ENCODE results near the gene SEPTIN3. TPM values are rescaled to one million over a fixed set of nuclear protein-coding genes. Genes with fewer than 3 reads are reported as not detected.

SEPTIN3 gene
- total RNA-seq, 1 donor, result under 0.01 TPM

- DNase-seq (ENCODE audit: low read depth), result no peak
- H3K4me3 ChIP-seq (ENCODE audit: low read depth, low read length), result peak overlapping the region; percentile 40
- TF ChIP-seq, protein P1, sequence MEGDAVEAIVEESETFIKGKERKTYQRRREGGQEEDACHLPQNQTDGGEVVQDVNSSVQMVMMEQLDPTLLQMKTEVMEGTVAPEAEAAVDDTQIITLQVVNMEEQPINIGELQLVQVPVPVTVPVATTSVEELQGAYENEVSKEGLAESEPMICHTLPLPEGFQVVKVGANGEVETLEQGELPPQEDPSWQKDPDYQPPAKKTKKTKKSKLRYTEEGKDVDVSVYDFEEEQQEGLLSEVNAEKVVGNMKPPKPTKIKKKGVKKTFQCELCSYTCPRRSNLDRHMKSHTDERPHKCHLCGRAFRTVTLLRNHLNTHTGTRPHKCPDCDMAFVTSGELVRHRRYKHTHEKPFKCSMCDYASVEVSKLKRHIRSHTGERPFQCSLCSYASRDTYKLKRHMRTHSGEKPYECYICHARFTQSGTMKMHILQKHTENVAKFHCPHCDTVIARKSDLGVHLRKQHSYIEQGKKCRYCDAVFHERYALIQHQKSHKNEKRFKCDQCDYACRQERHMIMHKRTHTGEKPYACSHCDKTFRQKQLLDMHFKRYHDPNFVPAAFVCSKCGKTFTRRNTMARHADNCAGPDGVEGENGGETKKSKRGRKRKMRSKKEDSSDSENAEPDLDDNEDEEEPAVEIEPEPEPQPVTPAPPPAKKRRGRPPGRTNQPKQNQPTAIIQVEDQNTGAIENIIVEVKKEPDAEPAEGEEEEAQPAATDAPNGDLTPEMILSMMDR (IDR thresholded peaks at IDR 0.05; ENCODE audit: insufficient read depth, low read depth, low read length), result no peak
Observed at GRCh38 chr22:41976070-41976901, 7.0 kb downstream of the SEPTIN3 start.

- no peak for DNase-seq (ENCODE audit: low read depth)
- H3K4me3 ChIP-seq (ENCODE audit: low read depth, low read length), result peak overlapping the region; percentile 23
- TF ChIP-seq, protein P1 (IDR thresholded peaks at IDR 0.05; ENCODE audit: insufficient read depth, low read depth, low read length), result no peak
Observed at GRCh38 chr22:41976961-41977566, 7.8 kb downstream of the SEPTIN3 start.

DNA sequence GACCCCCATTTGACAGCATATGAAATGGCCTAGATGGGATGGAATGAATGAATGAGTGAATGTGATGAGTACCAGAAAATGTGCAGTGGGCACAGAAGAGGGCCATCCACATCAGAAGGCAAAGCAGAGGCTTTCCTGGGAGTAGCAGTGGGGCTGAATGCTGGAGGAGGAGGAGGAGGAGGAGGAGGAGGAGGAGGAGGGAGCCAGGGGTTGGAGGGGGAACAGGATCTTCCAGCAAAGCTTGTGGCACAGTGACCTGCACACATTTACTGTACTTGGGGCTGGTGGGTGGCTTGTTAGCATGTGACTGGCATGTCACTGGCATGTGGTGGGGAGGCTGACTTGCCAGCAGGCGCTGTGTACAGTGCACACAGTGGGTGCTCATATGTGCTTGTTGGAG, 9.5 kb downstream of the SEPTIN3 start:
- TF ChIP-seq, protein P1 (IDR thresholded peaks at IDR 0.05; ENCODE audit: insufficient read depth, low read depth, low read length), result no peak
- H3K4me3 ChIP-seq (ENCODE audit: low read depth, low read length), result no peak overlapping the region
- no peak for DNase-seq (ENCODE audit: low read depth)

DNA sequence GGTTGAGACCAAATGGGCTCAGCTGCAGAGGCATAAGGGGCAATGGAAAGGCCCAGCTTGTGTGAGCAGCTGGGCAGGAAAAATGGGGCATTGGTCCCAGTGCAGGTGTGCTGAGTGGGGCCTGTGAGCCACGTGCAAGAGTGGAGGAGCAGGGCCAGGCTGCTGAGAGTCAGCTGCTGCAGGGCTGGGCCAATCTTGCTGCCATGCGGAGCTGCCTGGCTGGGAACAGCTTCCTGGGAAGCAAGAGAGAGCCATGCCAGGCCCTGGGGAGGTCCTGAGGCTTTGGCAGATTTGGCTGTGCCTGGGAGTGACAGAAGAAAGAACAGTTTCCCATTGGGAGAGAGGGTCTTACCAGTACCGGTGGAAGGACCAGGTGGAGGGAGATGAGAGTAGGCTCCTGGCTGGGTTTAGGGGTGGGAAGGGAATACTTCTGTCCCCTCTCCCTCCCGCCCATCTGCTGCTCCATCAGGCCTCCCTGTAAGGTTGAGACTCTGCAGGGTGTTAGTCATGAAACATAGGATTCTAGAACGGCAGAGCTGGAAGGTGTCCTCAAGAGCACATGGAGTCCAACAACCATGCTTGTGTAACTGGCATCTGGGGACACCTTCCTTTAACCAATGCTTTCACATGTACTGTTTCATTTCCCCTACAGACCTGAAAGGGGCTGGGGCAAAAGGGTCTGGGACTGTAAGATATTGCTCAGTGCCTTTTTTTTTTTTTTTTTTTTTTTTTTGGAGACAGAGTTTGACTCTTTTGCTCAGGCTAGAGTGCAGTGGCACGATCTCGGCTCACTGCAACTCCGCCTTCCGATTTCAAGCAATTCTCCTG, 10.4 kb downstream of the SEPTIN3 start:
- TF ChIP-seq, protein P1 (IDR thresholded peaks at IDR 0.05; ENCODE audit: insufficient read depth, low read depth, low read length), result no peak
- no peak overlapping the region for H3K4me3 ChIP-seq (ENCODE audit: low read depth, low read length)
- DNase-seq (ENCODE audit: low read depth), result no peak

- H3K4me3 ChIP-seq (ENCODE audit: low read depth, low read length), result no peak overlapping the region
- TF ChIP-seq, protein P1 (IDR thresholded peaks at IDR 0.05; ENCODE audit: insufficient read depth, low read depth, low read length), result no peak
- no peak for DNase-seq (ENCODE audit: low read depth)
Observed at GRCh38 chr22:41982865-41983264, 13.6 kb downstream of the SEPTIN3 start.

DNA sequence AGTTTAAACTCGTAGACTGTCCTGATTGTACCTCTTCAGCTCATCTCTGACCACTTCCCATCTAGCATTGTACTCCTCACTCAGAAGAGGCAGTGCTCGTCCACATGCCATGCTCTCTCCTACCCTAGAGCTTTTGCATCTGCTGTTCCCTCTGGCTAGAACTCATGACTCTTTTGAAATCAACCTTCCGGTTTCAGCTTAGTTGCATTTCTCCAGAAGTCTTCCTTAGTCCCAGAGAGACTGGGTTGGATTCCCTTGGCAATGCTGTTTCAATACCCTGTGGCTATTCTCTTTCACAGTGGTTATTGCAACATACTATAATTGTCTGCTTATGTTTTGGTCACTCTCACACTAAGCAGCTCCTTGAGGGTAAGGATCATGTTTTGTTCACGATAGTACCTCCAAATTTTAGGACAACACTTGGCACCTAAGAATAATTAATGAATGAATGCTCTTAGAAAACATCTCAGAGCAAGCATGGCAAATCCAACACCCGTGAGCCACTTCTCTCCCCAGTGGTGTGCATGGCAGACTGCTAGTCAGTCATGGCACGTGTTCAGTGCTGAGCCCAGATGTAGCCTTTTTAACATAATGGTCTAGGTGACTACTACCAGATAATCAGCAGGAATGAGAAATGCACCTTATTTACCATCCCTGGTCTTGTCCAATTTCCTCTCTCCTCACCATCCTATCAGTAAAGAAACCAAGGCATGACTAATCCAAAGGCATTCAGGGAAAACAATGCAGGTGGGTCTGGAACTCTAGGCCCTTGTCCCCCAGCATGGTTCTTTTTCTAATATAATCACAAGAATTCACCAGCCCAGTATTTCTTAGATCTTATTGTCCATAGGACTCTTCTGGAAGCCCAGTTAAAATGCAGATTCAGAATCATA, 14.5 kb downstream of the SEPTIN3 start:
- H3K4me3 ChIP-seq (ENCODE audit: low read depth, low read length), result no peak overlapping the region
- TF ChIP-seq, protein P1 (IDR thresholded peaks at IDR 0.05; ENCODE audit: insufficient read depth, low read depth, low read length), result no peak
- peak; percentile 65 for DNase-seq (ENCODE audit: low read depth)

Data from fibroblast of villous mesenchyme (primary cell).